Caco-2 (cell line): ENCODE measurements around the gene CLK2. TPM values are rescaled to one million over a fixed set of nuclear protein-coding genes. Genes with fewer than 3 reads are reported as not detected.

Experiments
- BruUV-seq: library from RNA; stranded (reverse); fragments of 400-500 nt; replicated peaks from 2 replicates; lab custom pipeline; 2021; lab: Mats Ljungman, UMichigan
- CTCF ChIA-PET: fragments of 300-600 bp; sonication (Branson Sonifier 250); formaldehyde crosslinking; loops from one replicate; lab custom pipeline; 2022; ENCODE audit warnings: antibody characterized with exemption; lab: Charles Lee
- POLR2A ChIA-PET: fragments of 300-600 bp; sonication (Branson Sonifier 250); formaldehyde crosslinking; loops from one replicate; lab custom pipeline; 2022; ENCODE audit warnings: antibody characterized with exemption; lab: Charles Lee
- DNase-seq, 2 experiments: peaks; one replicate each; pipeline versions ENCODE4 v3.0.0 to v3.0.0-alpha.2; 2020 to 2022
- H3K27me3 ChIP-seq: replicated peaks from 2 replicates; pipeline ENCODE4 v1.6.0; 2011; ENCODE audit warnings: low read length; ENCODE audit not compliant: control insufficient read depth, insufficient read depth
- H3K36me3 ChIP-seq: 2 replicates; pipeline ENCODE4 v1.5.1; 2011; ENCODE audit warnings: low read length; ENCODE audit not compliant: control insufficient read depth, insufficient read depth
- H3K4me1 ChIP-seq: fragments of 250-450 bp; sonication (Bioruptor Pico); 2 replicates; pipeline ENCODE4 v1.5.1; 2020; ENCODE audit warnings: mild to moderate bottlenecking
- H3K4me3 ChIP-seq: 2 replicates; pipeline ENCODE4 v1.5.1; 2011; ENCODE audit warnings: low read depth, mild to moderate bottlenecking, control low read depth, low read length
- H3K9me3 ChIP-seq: fragments of 250-450 bp; sonication (Bioruptor Pico); 2 replicates; pipeline ENCODE4 v1.5.1; 2020; ENCODE audit warnings: mild to moderate bottlenecking, moderate library complexity
- H3K27ac Mint-ChIP-seq: one replicate; pipeline ENCODE4 v1.8.0; 2022; ENCODE audit warnings: mixed read lengths; ENCODE audit not compliant: unreplicated experiment
- H3K27me3 Mint-ChIP-seq: one replicate; pipeline ENCODE4 v1.8.0; 2022; ENCODE audit warnings: mixed read lengths; ENCODE audit not compliant: insufficient read depth, unreplicated experiment
- H3K36me3 Mint-ChIP-seq: one replicate; pipeline ENCODE4 v1.8.0; 2022; ENCODE audit warnings: mild to moderate bottlenecking, mixed read lengths; ENCODE audit not compliant: insufficient read depth, unreplicated experiment
- H3K4me1 Mint-ChIP-seq: one replicate; pipeline ENCODE4 v1.8.0; 2022; ENCODE audit warnings: low read depth, mixed read lengths; ENCODE audit not compliant: unreplicated experiment
- H3K4me3 Mint-ChIP-seq: one replicate; pipeline ENCODE4 v1.8.0; 2022; ENCODE audit warnings: mild to moderate bottlenecking, moderate library complexity, mixed read lengths; ENCODE audit not compliant: unreplicated experiment
- H3K9me3 Mint-ChIP-seq: one replicate; pipeline ENCODE4 v1.8.0; 2022; ENCODE audit warnings: mixed read lengths; ENCODE audit not compliant: unreplicated experiment
- intact Hi-C: fragments of 100-400 bp; cut with micrococcal nuclease; formaldehyde crosslinking; loops from one replicate; pipeline ENCODE4 v1.10.0; 2022; ENCODE audit not compliant: unreplicated experiment
- total RNA-seq: library from RNA; stranded (reverse); gene quantifications from 2 replicates; pipeline ENCODE4 v1.2.3, GENCODE V29; 2022
- TF ChIP-seq, protein P1 (sequence below), 2 experiments: fragments of 200-600 bp in 1 of 2; IDR thresholded peaks; 1 replicate in 1 of 2; 2 replicates in 1 of 2; pipeline versions ENCODE4 v1.5.1 to v1.8.0; 2011 to 2022; ENCODE audit warnings: antibody characterized with exemption in 1 of 2, control low read depth in 1 of 2, inconsistent platforms in 1 of 2, low read depth in 1 of 2, low read length in 1 of 2, mild to moderate bottlenecking in 1 of 2, moderate library complexity in 1 of 2; ENCODE audit not compliant: insufficient read depth in 1 of 2, severe bottlenecking in 1 of 2, unreplicated experiment in 1 of 2

CLK2 gene
- total RNA-seq, 1 experiment from 2014 or later, result 57.5 TPM

DNA sequence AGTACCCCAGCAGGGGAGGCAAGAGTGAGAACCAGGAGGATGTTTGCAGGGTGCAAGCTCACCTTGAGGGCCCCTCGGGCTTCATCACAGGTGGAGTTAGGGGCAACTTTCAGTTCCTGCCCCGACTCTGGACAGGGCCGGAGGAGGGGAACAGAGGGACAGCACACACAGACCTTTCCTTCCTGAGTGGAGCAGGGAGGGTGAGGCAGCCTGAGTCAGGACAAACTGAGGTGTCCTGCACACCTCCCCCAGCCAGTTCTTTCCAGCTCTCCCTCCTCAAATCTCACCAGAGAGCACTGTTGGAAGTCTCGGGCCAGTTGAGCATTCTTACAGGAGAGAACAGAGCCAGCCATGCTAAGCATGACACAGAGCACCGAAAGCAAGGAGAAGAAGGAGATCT, 19.5 kb downstream of the CLK2 start:
- no TSS peak for BruUV-seq
- POLR2A ChIA-PET, result no interaction called here
- intact Hi-C loops, result no loop called here
- Mint-ChIP-seq H3K36me3 (peaks cover 21% of the 10 kb centered on the region), H3K27ac (no peak overlapping the region), H3K27me3 (no peaks in the 10 kb centered on the region), H3K4me3 (peak overlapping the region; percentile 92), H3K4me1 (peaks cover 22% of the 10 kb centered on the region), H3K9me3 (no peaks in the 10 kb centered on the region)
- Histone ChIP-seq H3K4me3 (no peak overlapping the region), H3K9me3 (no peaks in the 10 kb centered on the region), H3K4me1 (peaks cover 4% of the 10 kb centered on the region; the same call in 1 of the 2 replicates), H3K36me3 (no peaks in the 10 kb centered on the region), H3K27me3 (no peaks in the 10 kb centered on the region)
- CTCF ChIA-PET, result no interaction called here
- DNase-seq, result no peak
- TF ChIP-seq, protein P1, sequence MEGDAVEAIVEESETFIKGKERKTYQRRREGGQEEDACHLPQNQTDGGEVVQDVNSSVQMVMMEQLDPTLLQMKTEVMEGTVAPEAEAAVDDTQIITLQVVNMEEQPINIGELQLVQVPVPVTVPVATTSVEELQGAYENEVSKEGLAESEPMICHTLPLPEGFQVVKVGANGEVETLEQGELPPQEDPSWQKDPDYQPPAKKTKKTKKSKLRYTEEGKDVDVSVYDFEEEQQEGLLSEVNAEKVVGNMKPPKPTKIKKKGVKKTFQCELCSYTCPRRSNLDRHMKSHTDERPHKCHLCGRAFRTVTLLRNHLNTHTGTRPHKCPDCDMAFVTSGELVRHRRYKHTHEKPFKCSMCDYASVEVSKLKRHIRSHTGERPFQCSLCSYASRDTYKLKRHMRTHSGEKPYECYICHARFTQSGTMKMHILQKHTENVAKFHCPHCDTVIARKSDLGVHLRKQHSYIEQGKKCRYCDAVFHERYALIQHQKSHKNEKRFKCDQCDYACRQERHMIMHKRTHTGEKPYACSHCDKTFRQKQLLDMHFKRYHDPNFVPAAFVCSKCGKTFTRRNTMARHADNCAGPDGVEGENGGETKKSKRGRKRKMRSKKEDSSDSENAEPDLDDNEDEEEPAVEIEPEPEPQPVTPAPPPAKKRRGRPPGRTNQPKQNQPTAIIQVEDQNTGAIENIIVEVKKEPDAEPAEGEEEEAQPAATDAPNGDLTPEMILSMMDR (IDR thresholded peaks at IDR 0.05; ENCODE audit: insufficient read depth in 1 of 2, low read depth in 1 of 2, low read length in 1 of 2, severe bottlenecking in 1 of 2, unreplicated experiment in 1 of 2), result no peak

DNA sequence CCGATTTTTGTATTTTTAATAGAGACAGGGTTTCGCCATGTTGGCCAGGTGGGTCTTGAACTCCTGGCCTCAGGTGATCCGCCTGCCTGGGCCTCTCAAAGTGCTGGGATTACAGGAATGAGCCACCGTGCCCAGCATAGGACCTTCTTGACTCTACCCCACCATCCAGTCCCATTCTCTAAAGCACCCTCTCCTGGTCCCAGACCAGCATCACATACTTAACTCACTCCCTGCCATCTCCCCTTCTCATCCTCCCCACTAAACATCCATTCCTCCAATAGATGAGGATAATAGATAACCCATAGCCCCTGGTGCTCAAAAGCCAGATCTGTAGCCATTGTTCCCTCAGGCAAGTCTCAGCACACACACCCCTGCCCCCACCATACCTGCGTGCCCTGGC, 20.1 kb downstream of the CLK2 start:
- Mint-ChIP-seq H3K4me1 (peaks cover 22% of the 10 kb centered on the region), H3K27me3 (no peaks in the 10 kb centered on the region), H3K9me3 (no peaks in the 10 kb centered on the region), H3K36me3 (peaks cover 15% of the 10 kb centered on the region), H3K4me3 (peak overlapping the region; percentile 92), H3K27ac (no peak overlapping the region)
- BruUV-seq, result no TSS peak
- no peaks in the 10 kb centered on the region for H3K27me3 ChIP-seq
- intact Hi-C loops, result no loop called here
- ChIA-PET POLR2A (no interaction called here), CTCF (no interaction called here)
- H3K4me1 ChIP-seq, result peaks cover 4% of the 10 kb centered on the region; the same call in 1 of the 2 replicates
- TF ChIP-seq, protein P1 (IDR thresholded peaks at IDR 0.05; ENCODE audit: insufficient read depth in 1 of 2, low read depth in 1 of 2, low read length in 1 of 2, severe bottlenecking in 1 of 2, unreplicated experiment in 1 of 2), result no peak
- no peak overlapping the region for H3K4me3 ChIP-seq
- no peaks in the 10 kb centered on the region for H3K9me3 ChIP-seq
- no peak for DNase-seq
- H3K36me3 ChIP-seq, result no peaks in the 10 kb centered on the region

DNA sequence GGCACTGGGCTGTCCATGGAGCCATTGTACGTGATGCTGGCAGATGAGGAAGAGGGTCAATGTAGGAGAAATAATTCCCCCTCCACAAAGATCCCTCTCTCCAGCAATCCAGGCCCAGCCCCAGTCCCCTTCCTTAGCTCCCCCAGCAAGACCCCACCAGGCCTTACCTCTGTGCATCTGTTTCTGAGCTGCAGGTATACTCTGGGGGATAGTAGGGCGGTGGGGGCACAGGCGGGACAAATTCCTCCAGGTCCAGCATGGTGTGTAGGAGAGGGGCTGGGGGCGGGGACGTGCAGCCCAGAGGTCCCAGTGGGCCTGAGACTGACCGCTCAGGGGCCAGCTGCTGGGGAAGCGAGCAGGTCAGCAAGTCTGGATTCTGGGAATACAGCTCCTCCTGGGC, 21.7 kb downstream of the CLK2 start:
- Mint-ChIP-seq H3K9me3 (no peaks in the 10 kb centered on the region), H3K36me3 (peaks cover 6% of the 10 kb centered on the region), H3K4me1 (peaks cover 22% of the 10 kb centered on the region), H3K27ac (no peak overlapping the region), H3K4me3 (no peak overlapping the region), H3K27me3 (no peaks in the 10 kb centered on the region)
- no peaks in the 10 kb centered on the region for H3K9me3 ChIP-seq
- H3K27me3 ChIP-seq, result no peaks in the 10 kb centered on the region
- no peaks in the 10 kb centered on the region for H3K36me3 ChIP-seq
- TF ChIP-seq, protein P1 (IDR thresholded peaks at IDR 0.05; ENCODE audit: insufficient read depth in 1 of 2, low read depth in 1 of 2, low read length in 1 of 2, severe bottlenecking in 1 of 2, unreplicated experiment in 1 of 2), result no peak
- peaks cover 4% of the 10 kb centered on the region; the same call in 1 of the 2 replicates for H3K4me1 ChIP-seq
- intact Hi-C loops, result loop anchor here (2.0 kb wide), 1 partner anchor 341 kb away; no protein-coding TSS in a partner anchor
- DNase-seq, result no peak
- CTCF ChIA-PET, result interaction anchor here (0.6 to 3.3 kb wide), 18 partner anchors 10 to 732 kb away, joined by 3 to 34 read pairs (median 5); partner anchors contain the start of genes CLK2, FDPS, HCN3 and MTX1
- H3K4me3 ChIP-seq, result no peak overlapping the region
- POLR2A ChIA-PET, result interaction anchor here (0.5 kb wide), 1 partner anchor 93 kb away, joined by 5 read pairs; no protein-coding TSS in a partner anchor
- no TSS peak for BruUV-seq
